Transverse colon (tissue), 4 donors: ENCODE measurements around the gene RETREG1.

ENCODE experiments used
- POLR2A ChIP-seq: fragments of 450-650 bp; IDR thresholded peaks from one replicate; pipeline ENCODE4 v1.6.1; 2016; ENCODE audit warnings: antibody characterized with exemption, mild to moderate bottlenecking, moderate library complexity
- POLR2AphosphoS5 ChIP-seq, 3 donors: sonication (generic); formaldehyde crosslinking; IDR thresholded peaks; one replicate each; pipeline ENCODE4 v1.6.1; 2016; ENCODE audit warnings: antibody characterized with exemption in 3 of 3
- TF ChIP-seq, protein P1 (sequence below), 5 experiments: fragments of 200-600 bp in 3 of 5; fragments of 450-650 bp in 2 of 5; sonication (generic) in 3 of 5; IDR thresholded peaks; 1 replicate in 2 of 5; 2 replicates in 3 of 5; pipeline ENCODE4 v1.5.1; 2016 to 2017; ENCODE audit warnings: antibody characterized with exemption in 5 of 5, inconsistent platforms in 3 of 5, mild to moderate bottlenecking in 2 of 5, moderate library complexity in 1 of 5

GRCh38 chr5:16483361-16483760, 133.4 kb downstream of the RETREG1 start:
- TF ChIP-seq POLR2A, result no peak
- TF ChIP-seq, protein P1, sequence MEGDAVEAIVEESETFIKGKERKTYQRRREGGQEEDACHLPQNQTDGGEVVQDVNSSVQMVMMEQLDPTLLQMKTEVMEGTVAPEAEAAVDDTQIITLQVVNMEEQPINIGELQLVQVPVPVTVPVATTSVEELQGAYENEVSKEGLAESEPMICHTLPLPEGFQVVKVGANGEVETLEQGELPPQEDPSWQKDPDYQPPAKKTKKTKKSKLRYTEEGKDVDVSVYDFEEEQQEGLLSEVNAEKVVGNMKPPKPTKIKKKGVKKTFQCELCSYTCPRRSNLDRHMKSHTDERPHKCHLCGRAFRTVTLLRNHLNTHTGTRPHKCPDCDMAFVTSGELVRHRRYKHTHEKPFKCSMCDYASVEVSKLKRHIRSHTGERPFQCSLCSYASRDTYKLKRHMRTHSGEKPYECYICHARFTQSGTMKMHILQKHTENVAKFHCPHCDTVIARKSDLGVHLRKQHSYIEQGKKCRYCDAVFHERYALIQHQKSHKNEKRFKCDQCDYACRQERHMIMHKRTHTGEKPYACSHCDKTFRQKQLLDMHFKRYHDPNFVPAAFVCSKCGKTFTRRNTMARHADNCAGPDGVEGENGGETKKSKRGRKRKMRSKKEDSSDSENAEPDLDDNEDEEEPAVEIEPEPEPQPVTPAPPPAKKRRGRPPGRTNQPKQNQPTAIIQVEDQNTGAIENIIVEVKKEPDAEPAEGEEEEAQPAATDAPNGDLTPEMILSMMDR (IDR thresholded peaks at IDR 0.05), result no peak
- TF ChIP-seq POLR2AphosphoS5 (IDR thresholded peaks at IDR 0.05), result no peak
